NCI-H82 treated with DMSO at 0.1 percent for 48 hours (cell line): ENCODE data around the gene CXCL11.
A peak's percentile ranks its signal among the peaks of the same experiment; 100 is the strongest.
"Not testable (repeated sequence)": the region's sequence is repeated elsewhere in the genome, so short reads cannot be mapped to it uniquely, and the experiment has no call there.

Experiments
- DNase-seq: peaks from one replicate; lab custom pipeline; 2025; ENCODE audit not compliant: unreplicated experiment; lab: John Stamatoyannopoulos, UW

Gene CXCL11

DNA sequence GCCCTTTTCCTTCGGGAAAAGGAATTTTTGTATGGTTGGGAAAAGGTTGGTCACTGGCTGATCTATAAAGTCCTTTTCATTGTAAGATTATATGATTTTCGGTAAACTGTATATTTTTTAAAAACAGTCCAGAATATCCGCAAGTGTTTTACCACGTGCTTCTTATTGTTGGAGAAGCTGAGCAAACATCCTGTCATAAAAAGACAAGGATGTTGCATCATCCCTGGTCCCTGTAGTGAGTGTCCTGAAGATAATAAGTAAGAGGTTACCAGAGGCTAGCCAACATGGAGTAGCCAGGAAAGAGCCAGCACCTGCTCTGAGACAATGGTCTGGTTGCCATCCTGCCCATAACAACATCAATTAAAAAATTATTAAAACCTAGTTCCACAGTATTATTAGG lies 33.7 kb downstream of the CXCL11 start:
- no peak for DNase-seq

GRCh38 chr4:76001700-76002099 lies 34.2 kb downstream of the CXCL11 start:
- no peak for DNase-seq

- no peak for DNase-seq
Observed at GRCh38 chr4:76000279-76000678, 35.6 kb downstream of the CXCL11 start.

DNA sequence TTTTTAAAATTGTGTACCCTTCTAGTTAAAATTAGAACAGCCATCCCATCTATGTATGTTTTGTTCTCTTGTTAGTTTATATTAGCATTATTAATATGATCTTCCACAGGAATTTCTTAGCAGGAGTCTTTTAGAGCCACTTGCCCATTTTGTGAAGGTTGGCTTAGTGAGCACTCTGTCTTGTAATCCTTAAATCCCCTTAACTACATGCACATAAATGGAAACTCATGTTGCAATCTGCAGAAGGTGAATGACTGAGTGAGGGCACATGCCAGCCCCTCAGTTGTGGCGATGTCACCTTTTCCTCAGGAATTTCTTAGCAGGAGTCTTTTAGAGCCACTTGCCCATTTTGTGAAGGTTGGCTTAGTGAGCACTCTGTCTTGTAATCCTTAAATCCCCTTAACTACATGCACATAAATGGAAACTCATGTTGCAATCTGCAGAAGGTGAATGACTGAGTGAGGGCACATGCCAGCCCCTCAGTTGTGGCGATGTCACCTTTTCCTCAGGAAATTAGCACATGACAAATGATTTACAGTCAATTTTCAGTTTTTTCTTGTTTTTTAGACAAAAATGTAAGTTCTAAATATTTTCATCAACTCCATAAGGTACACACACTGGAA lies 37.2 kb downstream of the CXCL11 start:
- not testable (repeated sequence) for DNase-seq

- no peak for DNase-seq
Observed at GRCh38 chr4:75997946-75998345, 37.9 kb downstream of the CXCL11 start.

DNA sequence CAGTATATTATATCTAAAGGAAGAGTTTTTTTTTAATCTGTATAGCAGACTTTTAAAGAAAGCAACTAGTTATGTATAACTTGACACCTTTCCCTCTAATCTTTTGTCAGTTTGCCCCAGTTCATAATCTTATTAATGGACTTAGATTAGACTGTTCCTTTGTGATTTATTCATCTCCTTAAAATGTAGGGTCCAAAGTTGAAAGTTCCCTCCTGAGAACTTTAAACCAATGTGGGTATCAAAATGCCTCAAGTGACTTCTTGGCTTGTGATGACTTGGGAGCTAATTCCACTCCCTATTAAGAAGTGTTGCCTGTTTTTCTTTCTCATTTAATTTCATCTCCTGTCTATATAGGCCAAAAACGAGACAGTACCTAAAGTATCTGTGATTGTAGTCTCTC lies 38.8 kb downstream of the CXCL11 start:
- DNase-seq, result peak; percentile 42

DNA sequence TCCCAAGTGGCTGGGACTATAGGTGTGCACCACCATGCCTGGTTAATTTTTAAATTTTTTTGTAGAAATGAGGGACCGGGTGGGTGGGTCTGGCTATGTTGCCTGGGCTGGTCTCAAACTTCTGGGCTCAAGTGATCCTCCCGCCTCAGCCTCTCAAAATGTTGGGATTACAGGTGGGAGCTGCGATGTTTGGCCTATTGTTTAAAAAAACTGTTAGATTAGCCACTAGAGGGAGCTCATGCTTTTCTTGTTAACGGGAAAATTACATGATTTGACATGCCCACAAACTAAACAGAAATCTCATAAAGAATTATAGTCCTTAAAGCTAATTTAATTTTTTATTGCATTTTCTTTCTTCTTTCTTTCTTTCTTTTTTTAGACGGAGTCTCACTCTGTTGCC lies 40.1 kb downstream of the CXCL11 start:
- DNase-seq, result peak; percentile 67

GRCh38 chr4:75992462-75992861 lies 43.4 kb downstream of the CXCL11 start:
- DNase-seq, result no peak

GRCh38 chr4:75989846-75990528 lies 45.9 kb downstream of the CXCL11 start:
- no peak for DNase-seq

DNA sequence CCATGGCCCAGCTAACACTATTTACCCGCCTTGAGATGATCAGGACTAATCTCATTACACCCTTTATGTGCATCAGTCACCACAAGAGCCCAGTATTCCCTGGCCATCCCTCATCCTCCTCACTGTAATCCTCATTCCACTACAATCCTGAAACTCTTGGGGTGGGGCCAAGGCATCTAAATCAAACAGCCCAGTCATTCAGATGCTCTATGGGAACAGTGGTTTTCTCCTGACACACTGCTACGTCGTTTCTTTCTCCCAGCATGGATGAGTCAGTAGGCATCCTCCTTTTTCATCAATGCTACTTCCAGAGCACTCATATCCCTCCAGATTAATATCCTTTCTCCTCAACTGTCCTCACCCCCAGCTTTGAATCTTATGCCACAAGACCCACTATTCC lies 50.8 kb downstream of the CXCL11 start:
- peak; percentile 76 for DNase-seq
